Neuronal stem cell (in vitro differentiated cells): Measurements from ENCODE around the gene TRAK2.

Experiments used
- DNase-seq: peaks from one replicate; pipeline ENCODE4 v3.0.0-alpha.2; 2013; ENCODE audit warnings: low spot score
- H2AFZ ChIP-seq: one replicate; pipeline ENCODE4 v1.6.1; 2013; ENCODE audit warnings: mild to moderate bottlenecking, low read length, inconsistent platforms
- H2AK5ac ChIP-seq: 2 replicates; pipeline ENCODE4 v1.6.1; 2013; ENCODE audit warnings: low read depth, mild to moderate bottlenecking, inconsistent platforms, low read length, moderate library complexity, mixed read lengths
- H2BK120ac ChIP-seq: 2 replicates; pipeline ENCODE4 v1.6.1; 2013; ENCODE audit warnings: low read depth, mild to moderate bottlenecking, inconsistent platforms, low read length, moderate library complexity, mixed read lengths
- H2BK12ac ChIP-seq: one replicate; pipeline ENCODE4 v1.6.1; 2013; ENCODE audit warnings: low read length, inconsistent platforms
- H2BK15ac ChIP-seq: 2 replicates; pipeline ENCODE4 v1.6.1; 2013; ENCODE audit warnings: mild to moderate bottlenecking, low read length, inconsistent platforms, mixed read lengths
- H2BK5ac ChIP-seq: one replicate; pipeline ENCODE4 v1.6.1; 2013; ENCODE audit warnings: inconsistent platforms, mild to moderate bottlenecking, low read length, moderate library complexity
- H3K14ac ChIP-seq: one replicate; pipeline ENCODE4 v1.6.1; 2013; ENCODE audit warnings: low read length, inconsistent platforms
- H3K18ac ChIP-seq: 2 replicates; pipeline ENCODE4 v1.6.1; 2013; ENCODE audit warnings: low read length, inconsistent platforms
- H3K23ac ChIP-seq: 2 replicates; pipeline ENCODE4 v1.6.1; 2013; ENCODE audit warnings: low read depth, mild to moderate bottlenecking, mixed read lengths, low read length, inconsistent platforms; ENCODE audit not compliant: poor library complexity
- H3K27ac ChIP-seq: replicated peaks from 3 replicates; pipeline ENCODE4 v1.5.1; 2013; ENCODE audit warnings: low read length, inconsistent platforms
- H3K27me3 ChIP-seq, 3 experiments: 2 replicates each; pipeline ENCODE4 v1.6.1; 2013; ENCODE audit warnings: low read length in 3 of 3, mild to moderate bottlenecking in 2 of 3, inconsistent platforms in 1 of 3, low read depth in 1 of 3, mixed read lengths in 1 of 3, moderate library complexity in 1 of 3; ENCODE audit not compliant: control insufficient read depth in 3 of 3, insufficient read depth in 3 of 3
- H3K36me3 ChIP-seq, 2 donors: replicated peaks in 1 of 2; 2 replicates each; pipeline ENCODE4 v1.6.1; 2013; ENCODE audit warnings: low read length in 2 of 2; ENCODE audit not compliant: control insufficient read depth in 2 of 2, insufficient read depth in 2 of 2
- H3K4ac ChIP-seq: 2 replicates; pipeline ENCODE4 v1.6.1; 2013; ENCODE audit warnings: inconsistent platforms, mild to moderate bottlenecking, low read length, moderate library complexity
- H3K4me1 ChIP-seq, 2 donors: 1 replicate in 1 of 2; 2 replicates in 1 of 2; pipeline ENCODE4 v1.6.1; 2013; ENCODE audit warnings: low read length in 2 of 2, low read depth in 1 of 2; ENCODE audit not compliant: control insufficient read depth in 2 of 2, insufficient read depth in 1 of 2
- H3K4me2 ChIP-seq: one replicate; pipeline ENCODE4 v1.6.1; 2013; ENCODE audit warnings: mild to moderate bottlenecking, low read length, inconsistent platforms; ENCODE audit not compliant: insufficient read depth, poor library complexity, severe bottlenecking
- H3K4me3 ChIP-seq, 2 donors: 2 replicates each; pipeline ENCODE4 v1.5.1; 2013; ENCODE audit warnings: low read length in 2 of 2, mild to moderate bottlenecking in 2 of 2, inconsistent platforms in 1 of 2, moderate library complexity in 1 of 2
- H3K79me1 ChIP-seq: one replicate; pipeline ENCODE4 v1.6.1; 2013; ENCODE audit warnings: low read depth, mild to moderate bottlenecking, inconsistent platforms, low read length, moderate library complexity
- H3K9ac ChIP-seq: one replicate; pipeline ENCODE4 v1.6.1; 2013; ENCODE audit warnings: mild to moderate bottlenecking, low read depth, low read length, inconsistent platforms; ENCODE audit not compliant: poor library complexity
- H3K9me3 ChIP-seq, 2 donors: replicated peaks in 1 of 2; 2 replicates each; pipeline versions ENCODE3 to v1.6.1; 2013; ENCODE audit warnings: low read length in 2 of 2, mild to moderate bottlenecking in 2 of 2, inconsistent platforms in 1 of 2, low read depth in 1 of 2, mixed read lengths in 1 of 2, moderate library complexity in 1 of 2; ENCODE audit not compliant: control insufficient read depth in 2 of 2, insufficient read depth in 1 of 2
- H4K8ac ChIP-seq: one replicate; pipeline ENCODE4 v1.6.1; 2013; ENCODE audit warnings: low read depth, mild to moderate bottlenecking, inconsistent platforms, low read length, moderate library complexity
- H4K91ac ChIP-seq: one replicate; pipeline ENCODE4 v1.6.1; 2013; ENCODE audit warnings: low read length, low read depth, mild to moderate bottlenecking, inconsistent platforms; ENCODE audit not compliant: poor library complexity
- WGBS, 2 donors: extraction: QIAGEN DNeasy Blood & Tissue Kit; methylation state at CpG; one replicate each; pipeline ENCODE4 v1.1.7; 2013; ENCODE audit warnings: missing lambda C conversion rate in 2 of 2, mixed read lengths in 1 of 2; ENCODE audit not compliant: insufficient read length in 2 of 2, insufficient replicate concordance in 1 of 2; ENCODE audit errors: extremely low coverage in 2 of 2; 5-methylcytosine and 5-hydroxymethylcytosine counted together

Gene TRAK2

GRCh38 chr2:201467666-201468065 lies 16.4 kb upstream of the TRAK2 start:
- no peak overlapping the region for H3K27ac ChIP-seq
- no peak overlapping the region for H2BK120ac ChIP-seq
- H2BK12ac ChIP-seq: no peak overlapping the region
- H3K4ac ChIP-seq: no peak overlapping the region
- H3K79me1 ChIP-seq: no peaks in the 10 kb centered on the region
- H3K36me3 ChIP-seq: peaks cover 5 to 80% of the 10 kb centered on the region in 2 donors
- no peak overlapping the region for H3K14ac ChIP-seq
- no peak overlapping the region for H3K23ac ChIP-seq
- no peak overlapping the region for H2AK5ac ChIP-seq
- no peak overlapping the region for H3K9ac ChIP-seq
- H3K9me3 ChIP-seq: no peaks in the 10 kb centered on the region
- H3K4me2 ChIP-seq: no peak overlapping the region
- no peak overlapping the region for H3K18ac ChIP-seq
- no peak overlapping the region for H4K8ac ChIP-seq
- no peak overlapping the region for H2BK15ac ChIP-seq
- H3K4me3 ChIP-seq: no peak overlapping the region
- no peak for DNase-seq
- no peak overlapping the region for H2BK5ac ChIP-seq
- no peak overlapping the region for H2AFZ ChIP-seq
- H3K27me3 ChIP-seq: no peaks in the 10 kb centered on the region
- no peak overlapping the region for H4K91ac ChIP-seq
- H3K4me1 ChIP-seq: peaks cover 0 to 3% of the 10 kb centered on the region in 2 donors

GRCh38 chr2:201466050-201466675 lies 14.9 kb upstream of the TRAK2 start:
- H3K79me1 ChIP-seq: no peaks in the 10 kb centered on the region

GRCh38 chr2:201465524-201465971 lies 14.3 kb upstream of the TRAK2 start:
- H3K23ac ChIP-seq: no peak overlapping the region
- peaks cover 7 to 81% of the 10 kb centered on the region in 2 donors for H3K36me3 ChIP-seq
- H3K27me3 ChIP-seq: no peaks in the 10 kb centered on the region
- no peak overlapping the region for H3K14ac ChIP-seq
- H2BK12ac ChIP-seq: no peak overlapping the region
- no peak overlapping the region for H3K4me2 ChIP-seq
- no peak overlapping the region for H4K91ac ChIP-seq
- no peak overlapping the region for H3K4ac ChIP-seq
- H2BK120ac ChIP-seq: no peak overlapping the region
- no peak overlapping the region for H2BK5ac ChIP-seq
- WGBS, 2 donors: no CpG with 5 or more reads among the region's 2 CpGs
- no peak overlapping the region for H2BK15ac ChIP-seq
- H3K18ac ChIP-seq: no peak overlapping the region
- H3K4me3 ChIP-seq: no peak overlapping the region
- H2AK5ac ChIP-seq: no peak overlapping the region
- peak overlapping the region; percentile 34 for H3K9ac ChIP-seq
- H4K8ac ChIP-seq: no peak overlapping the region
- peaks cover 0 to 8% of the 10 kb centered on the region in 2 donors for H3K9me3 ChIP-seq
- H2AFZ ChIP-seq: no peak overlapping the region
- no peak for DNase-seq
- H3K27ac ChIP-seq: no peak overlapping the region
- no peaks in the 10 kb centered on the region for H3K4me1 ChIP-seq
- H3K79me1 ChIP-seq: no peaks in the 10 kb centered on the region

More at GRCh38 chr2:201466050-201466675, 14.9 kb upstream of the TRAK2 start:
- Histone ChIP-seq H3K4me3 (no peak overlapping the region), H4K91ac (no peak overlapping the region), H4K8ac (no peak overlapping the region), H3K27ac (no peak overlapping the region), H2AFZ (no peak overlapping the region), H3K9me3 (peaks cover 0 to 8% of the 10 kb centered on the region in 2 donors), H3K4me1 (peaks cover 0 to 3% of the 10 kb centered on the region in 2 donors), H2BK12ac (no peak overlapping the region), H3K23ac (no peak overlapping the region), H3K9ac (no peak overlapping the region), H2BK120ac (no peak overlapping the region), H2BK15ac (no peak overlapping the region), H3K4me2 (no peak overlapping the region), H2BK5ac (no peak overlapping the region), H3K18ac (no peak overlapping the region), H3K14ac (no peak overlapping the region), H3K36me3 (peaks cover 7 to 81% of the 10 kb centered on the region in 2 donors), H2AK5ac (no peak overlapping the region), H3K4ac (no peak overlapping the region), H3K27me3 (no peaks in the 10 kb centered on the region)
- DNase-seq: no peak
- WGBS, 2 donors: no CpG with 5 or more reads among the region's 3 CpGs

- Histone ChIP-seq H2AFZ (no peak overlapping the region), H3K4me3 (no peak overlapping the region), H3K27ac (no peak overlapping the region), H3K9me3 (peaks cover 0 to 11% of the 10 kb centered on the region in 2 donors), H3K79me1 (no peaks in the 10 kb centered on the region), H3K18ac (no peak overlapping the region), H4K8ac (no peak overlapping the region), H2BK15ac (no peak overlapping the region), H3K4me1 (no peaks in the 10 kb centered on the region), H3K14ac (no peak overlapping the region), H2AK5ac (no peak overlapping the region), H2BK12ac (no peak overlapping the region), H3K4me2 (no peak overlapping the region), H3K27me3 (no peaks in the 10 kb centered on the region), H4K91ac (no peak overlapping the region), H2BK5ac (no peak overlapping the region), H3K4ac (no peak overlapping the region), H3K9ac (no peak overlapping the region), H2BK120ac (no peak overlapping the region), H3K36me3 (peaks cover 7 to 81% of the 10 kb centered on the region in 2 donors), H3K23ac (no peak overlapping the region)
- DNase-seq: no peak
- no CpG with 5 or more reads among the region's 1 CpG for WGBS, 2 donors
Observed at GRCh38 chr2:201464547-201464946, 13.3 kb upstream of the TRAK2 start.
